Astrocyte (in vitro differentiated cells and primary cell): ENCODE data around the gene FKBP1A.

Source experiments
- EZH2 ChIP-seq: IDR thresholded peaks from 2 replicates; pipeline ENCODE4 v1.6.1; 2012; ENCODE audit warnings: mild to moderate bottlenecking, low read length, inconsistent platforms; ENCODE audit not compliant: insufficient read depth
- TF ChIP-seq, protein P1 (sequence below): IDR thresholded peaks from 2 replicates; pipeline ENCODE4 v1.5.1; 2011; ENCODE audit warnings: low read depth, mild to moderate bottlenecking, inconsistent platforms, low read length, moderate library complexity; ENCODE audit not compliant: insufficient read depth

DNA sequence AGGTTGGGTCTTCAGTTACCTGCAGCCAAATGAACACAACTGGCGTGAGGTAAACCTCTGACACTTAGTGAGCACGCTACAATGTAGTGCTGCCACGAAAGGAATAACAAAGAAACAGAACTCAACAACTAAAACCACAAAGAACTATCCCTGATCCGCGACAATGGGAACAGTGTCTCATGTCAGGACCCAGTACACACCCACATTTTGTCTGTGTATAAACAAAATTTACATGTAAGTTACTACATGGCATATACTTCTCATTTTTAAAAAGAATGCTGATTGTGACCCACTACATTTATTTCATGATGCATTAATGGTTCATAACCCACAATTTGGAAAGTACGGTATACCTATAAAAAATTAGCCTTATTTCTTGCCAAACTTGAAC is 14.1 kb downstream of the FKBP1A start:
- TF ChIP-seq, protein P1, sequence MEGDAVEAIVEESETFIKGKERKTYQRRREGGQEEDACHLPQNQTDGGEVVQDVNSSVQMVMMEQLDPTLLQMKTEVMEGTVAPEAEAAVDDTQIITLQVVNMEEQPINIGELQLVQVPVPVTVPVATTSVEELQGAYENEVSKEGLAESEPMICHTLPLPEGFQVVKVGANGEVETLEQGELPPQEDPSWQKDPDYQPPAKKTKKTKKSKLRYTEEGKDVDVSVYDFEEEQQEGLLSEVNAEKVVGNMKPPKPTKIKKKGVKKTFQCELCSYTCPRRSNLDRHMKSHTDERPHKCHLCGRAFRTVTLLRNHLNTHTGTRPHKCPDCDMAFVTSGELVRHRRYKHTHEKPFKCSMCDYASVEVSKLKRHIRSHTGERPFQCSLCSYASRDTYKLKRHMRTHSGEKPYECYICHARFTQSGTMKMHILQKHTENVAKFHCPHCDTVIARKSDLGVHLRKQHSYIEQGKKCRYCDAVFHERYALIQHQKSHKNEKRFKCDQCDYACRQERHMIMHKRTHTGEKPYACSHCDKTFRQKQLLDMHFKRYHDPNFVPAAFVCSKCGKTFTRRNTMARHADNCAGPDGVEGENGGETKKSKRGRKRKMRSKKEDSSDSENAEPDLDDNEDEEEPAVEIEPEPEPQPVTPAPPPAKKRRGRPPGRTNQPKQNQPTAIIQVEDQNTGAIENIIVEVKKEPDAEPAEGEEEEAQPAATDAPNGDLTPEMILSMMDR: no peak
- TF ChIP-seq EZH2: no peak
